GM12875 (cell line): ENCODE measurements around the gene ELMO3.
A peak's percentile ranks its signal among the peaks of the same experiment; 100 is the strongest.

ENCODE experiments used
- H3K4me3 ChIP-seq: one replicate; pipeline ENCODE4 v1.5.1; 2011; ENCODE audit warnings: low read depth, low read length, control low read depth
- TF ChIP-seq, protein P1 (sequence below): IDR thresholded peaks from 2 replicates; pipeline ENCODE4 v1.5.1; 2011; ENCODE audit warnings: low read depth, mild to moderate bottlenecking, control low read depth, inconsistent platforms, low read length, moderate library complexity, borderline replicate concordance; ENCODE audit not compliant: insufficient read depth

Gene ELMO3

DNA sequence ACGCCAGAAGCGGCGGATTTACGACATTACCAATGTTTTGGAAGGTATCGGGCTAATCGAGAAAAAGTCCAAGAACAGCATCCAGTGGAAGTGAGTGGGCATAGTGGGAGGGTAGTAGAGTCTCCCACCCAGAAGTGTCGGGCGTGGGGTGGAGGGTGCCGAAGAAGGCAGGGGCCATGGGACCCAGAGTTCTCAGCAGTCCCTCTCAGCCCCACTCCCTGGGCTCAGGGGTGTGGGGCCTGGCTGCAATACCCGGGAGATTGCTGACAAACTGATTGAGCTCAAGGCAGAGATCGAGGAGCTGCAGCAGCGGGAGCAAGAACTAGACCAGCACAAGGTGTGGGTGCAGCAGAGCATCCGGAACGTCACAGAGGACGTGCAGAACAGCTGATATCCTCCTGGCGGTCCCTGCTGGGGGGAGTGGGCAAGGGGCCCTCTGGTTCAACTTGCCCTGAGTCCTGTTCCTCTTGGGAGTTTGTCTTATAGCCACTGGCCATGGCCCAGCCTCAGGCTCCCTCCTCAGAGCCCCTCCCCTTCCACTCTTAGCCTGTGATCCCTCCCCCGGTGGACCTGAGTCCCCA is 6.1 kb upstream of the ELMO3 start:
- peak overlapping the region; percentile 82 for H3K4me3 ChIP-seq

GRCh38 chr16:67193536-67193935 is 5.4 kb upstream of the ELMO3 start:
- TF ChIP-seq, protein P1, sequence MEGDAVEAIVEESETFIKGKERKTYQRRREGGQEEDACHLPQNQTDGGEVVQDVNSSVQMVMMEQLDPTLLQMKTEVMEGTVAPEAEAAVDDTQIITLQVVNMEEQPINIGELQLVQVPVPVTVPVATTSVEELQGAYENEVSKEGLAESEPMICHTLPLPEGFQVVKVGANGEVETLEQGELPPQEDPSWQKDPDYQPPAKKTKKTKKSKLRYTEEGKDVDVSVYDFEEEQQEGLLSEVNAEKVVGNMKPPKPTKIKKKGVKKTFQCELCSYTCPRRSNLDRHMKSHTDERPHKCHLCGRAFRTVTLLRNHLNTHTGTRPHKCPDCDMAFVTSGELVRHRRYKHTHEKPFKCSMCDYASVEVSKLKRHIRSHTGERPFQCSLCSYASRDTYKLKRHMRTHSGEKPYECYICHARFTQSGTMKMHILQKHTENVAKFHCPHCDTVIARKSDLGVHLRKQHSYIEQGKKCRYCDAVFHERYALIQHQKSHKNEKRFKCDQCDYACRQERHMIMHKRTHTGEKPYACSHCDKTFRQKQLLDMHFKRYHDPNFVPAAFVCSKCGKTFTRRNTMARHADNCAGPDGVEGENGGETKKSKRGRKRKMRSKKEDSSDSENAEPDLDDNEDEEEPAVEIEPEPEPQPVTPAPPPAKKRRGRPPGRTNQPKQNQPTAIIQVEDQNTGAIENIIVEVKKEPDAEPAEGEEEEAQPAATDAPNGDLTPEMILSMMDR: no peak
- peak overlapping the region; percentile 82 for H3K4me3 ChIP-seq

More for the DNA sequence above, 6.1 kb upstream of the ELMO3 start:
- TF ChIP-seq, protein P1: no peak

GRCh38 chr16:67194260-67194659 is 4.7 kb upstream of the ELMO3 start:
- TF ChIP-seq, protein P1: no peak
- H3K4me3 ChIP-seq: no peak overlapping the region

DNA sequence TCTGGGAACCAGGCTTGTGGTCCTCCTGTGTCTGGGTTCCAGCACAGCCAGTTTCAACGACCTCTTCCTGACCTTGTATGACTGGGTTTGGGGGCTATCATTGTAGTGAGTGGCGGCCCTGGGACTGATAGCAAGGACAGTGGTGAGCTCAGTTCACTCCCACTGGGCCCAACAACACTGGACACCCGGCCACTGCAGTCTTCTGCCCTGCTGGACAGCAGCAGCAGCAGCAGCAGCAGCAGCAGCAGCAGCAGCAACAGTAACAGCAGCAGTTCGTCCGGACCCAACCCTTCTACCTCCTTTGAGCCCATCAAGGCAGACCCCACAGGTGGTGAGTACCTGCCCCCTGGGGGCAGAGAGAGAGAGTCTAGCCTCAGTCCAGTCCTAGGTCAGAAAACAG is 3.3 kb upstream of the ELMO3 start:
- no peak overlapping the region for H3K4me3 ChIP-seq
- TF ChIP-seq, protein P1: no peak

DNA sequence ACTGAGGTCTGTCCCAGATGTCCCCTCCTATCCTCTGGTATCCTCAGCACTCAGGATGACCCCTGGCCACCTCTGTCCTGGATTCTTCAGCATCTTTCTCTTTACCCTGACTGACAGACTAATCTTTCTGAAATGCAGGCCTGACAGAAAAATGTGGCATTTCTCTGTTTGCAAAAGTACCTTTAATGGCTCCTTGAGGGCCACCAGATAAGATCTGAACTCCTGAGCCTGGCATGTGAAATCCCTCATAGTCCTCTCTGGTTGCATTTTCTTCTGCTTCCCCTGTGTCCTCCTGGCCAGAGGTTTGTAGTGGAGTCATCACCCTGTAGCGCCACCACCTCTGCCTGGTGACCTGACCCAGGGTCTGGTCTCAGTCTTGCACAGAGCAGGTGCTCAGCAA is 2.0 kb upstream of the ELMO3 start:
- TF ChIP-seq, protein P1: no peak
- H3K4me3 ChIP-seq: no peak overlapping the region

DNA sequence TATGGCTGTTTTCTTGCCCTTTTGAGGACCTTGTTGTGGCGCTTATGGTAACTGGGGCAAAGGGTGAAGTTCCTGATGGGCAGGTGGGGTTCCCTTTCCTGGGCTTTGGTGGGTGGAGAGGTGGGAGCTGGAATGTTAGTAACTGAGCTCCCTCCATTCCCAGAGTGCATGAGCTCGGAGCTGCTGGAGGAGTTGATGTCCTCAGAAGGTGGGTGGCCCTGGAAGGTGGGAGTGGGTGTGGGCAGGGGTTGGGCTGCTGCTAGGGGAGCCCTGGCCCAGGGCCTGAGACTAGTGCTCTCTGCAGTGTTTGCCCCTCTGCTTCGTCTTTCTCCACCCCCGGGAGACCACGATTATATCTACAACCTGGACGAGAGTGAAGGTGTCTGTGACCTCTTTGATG is 1.2 kb upstream of the ELMO3 start:
- H3K4me3 ChIP-seq: no peak overlapping the region
- TF ChIP-seq, protein P1: no peak

DNA sequence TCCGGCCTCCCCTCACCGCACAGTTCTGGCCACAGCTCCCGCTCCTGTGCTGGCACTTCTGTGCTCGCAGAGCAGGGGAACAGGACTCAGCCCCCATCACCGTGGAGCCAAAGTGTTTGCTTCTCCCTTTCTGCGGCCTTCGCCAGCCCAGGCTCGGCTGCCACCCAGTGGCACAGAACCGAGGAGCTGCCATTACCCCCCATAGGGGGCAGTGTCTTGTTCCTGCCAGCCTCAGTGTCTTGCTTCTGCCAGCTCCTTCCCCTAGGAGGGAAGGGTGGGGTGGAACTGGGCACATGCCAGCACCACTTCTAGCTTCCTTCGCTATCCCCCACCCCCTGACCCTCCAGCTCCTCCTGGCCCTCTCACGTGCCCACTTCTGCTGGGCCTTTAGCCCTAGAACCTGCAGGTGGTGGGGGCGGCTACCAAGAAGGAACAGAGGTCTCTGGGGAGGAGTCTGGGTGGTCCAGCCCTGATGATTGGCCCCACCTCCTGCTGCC is 645 bp upstream of the ELMO3 start:
- TF ChIP-seq, protein P1: peak; percentile 56; the same call in 1 of the 2 replicates
- H3K4me3 ChIP-seq: no peak overlapping the region
